Forelimb muscle (tissue), 1 donor: ENCODE measurements around the gene MCC. TPM values are rescaled to one million over a fixed set of nuclear protein-coding genes. Genes with fewer than 3 reads are reported as not detected.
A peak's percentile ranks its signal among the peaks of the same experiment; 100 is the strongest.

Experiments used
- DNase-seq: peaks from one replicate; pipeline ENCODE4 v3.0.0-alpha.2; 2013; ENCODE audit warnings: low read depth
- polyA plus RNA-seq: library from polyadenylated mRNA; unstranded; fragments of 120-200 nt; gene quantifications from one replicate; pipeline ENCODE4 v1.2.1, GENCODE V29; 2013; ENCODE audit not compliant: insufficient read length

MCC gene
- polyA plus RNA-seq, 1 donor = 15.1 TPM

DNA sequence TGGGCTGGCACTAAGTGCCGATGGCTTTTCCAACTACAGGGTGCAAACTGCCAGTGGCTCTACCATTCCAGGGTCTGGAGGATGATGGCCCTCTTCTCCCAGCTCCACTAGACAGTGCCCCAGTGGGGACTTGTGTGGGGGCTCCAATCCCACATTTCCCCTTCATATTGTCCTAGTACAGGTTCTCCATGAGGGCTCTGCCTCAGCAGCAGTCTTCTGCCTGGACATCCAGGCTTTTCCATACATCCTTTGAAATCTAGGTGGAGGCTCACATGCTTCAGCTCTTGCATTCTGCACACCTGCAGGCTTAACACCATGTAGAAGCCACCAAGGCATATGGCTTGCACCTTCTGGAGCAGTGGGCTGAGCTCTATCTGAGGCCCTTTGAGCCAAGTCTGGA is 123.8 kb downstream of the MCC start:
- DNase-seq = no peak

DNA sequence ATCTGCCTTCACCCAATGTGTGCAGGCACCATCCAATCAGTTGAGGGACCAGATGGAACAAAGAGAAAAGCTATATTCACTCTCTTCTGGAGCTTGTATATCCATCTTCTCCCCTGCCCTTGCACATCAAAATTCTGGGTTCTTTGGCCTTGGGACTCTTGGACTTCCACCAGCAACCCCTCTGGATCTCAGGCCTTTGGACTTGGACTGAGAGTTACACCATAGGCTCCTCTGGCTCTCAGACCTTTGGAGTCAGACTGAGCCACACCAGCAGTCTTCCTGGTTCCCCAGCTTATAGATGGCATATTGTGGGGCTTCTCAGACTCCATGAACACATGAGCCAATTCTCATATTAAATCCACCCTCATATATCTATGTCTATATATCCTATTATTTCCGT is 126.6 kb downstream of the MCC start:
- DNase-seq = no peak

DNA sequence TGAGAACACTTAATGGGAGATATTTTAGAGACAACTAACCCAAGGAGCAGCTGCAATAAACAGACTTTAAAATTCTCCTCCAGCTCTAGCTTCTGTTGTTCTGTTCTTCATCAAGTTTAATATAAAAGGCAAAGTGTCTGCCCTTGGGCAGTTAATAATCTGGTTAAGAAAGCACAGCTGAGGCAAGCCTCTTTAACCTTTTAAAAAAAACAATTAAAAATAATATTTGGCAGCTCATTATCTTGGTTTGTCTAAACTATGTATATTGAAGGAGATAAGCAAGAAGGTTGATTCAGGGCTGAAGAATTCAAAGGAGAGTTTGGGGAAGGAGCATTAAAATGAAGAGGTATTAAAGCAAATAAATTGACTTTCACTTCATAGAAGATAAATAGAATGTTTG is 128.8 kb downstream of the MCC start:
- no peak for DNase-seq

DNA sequence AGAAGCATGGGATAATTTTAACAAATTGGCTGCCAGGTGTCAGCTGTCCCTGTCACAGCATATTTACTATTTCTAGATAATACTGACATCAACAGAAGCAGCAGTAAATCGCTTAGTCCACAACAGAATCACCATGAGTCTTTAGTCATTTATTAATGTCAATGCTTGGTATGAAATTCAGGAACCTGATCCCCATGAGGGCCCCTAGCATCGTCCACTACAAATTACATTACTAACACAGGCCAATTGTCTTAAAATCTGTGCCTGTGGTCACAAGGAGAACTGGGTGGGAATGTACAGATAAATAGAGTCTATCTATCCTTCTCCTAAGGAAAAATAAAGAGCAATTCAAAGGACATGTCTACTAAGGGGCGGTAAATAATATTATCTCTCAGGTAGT is 129.6 kb downstream of the MCC start:
- no peak for DNase-seq

DNA sequence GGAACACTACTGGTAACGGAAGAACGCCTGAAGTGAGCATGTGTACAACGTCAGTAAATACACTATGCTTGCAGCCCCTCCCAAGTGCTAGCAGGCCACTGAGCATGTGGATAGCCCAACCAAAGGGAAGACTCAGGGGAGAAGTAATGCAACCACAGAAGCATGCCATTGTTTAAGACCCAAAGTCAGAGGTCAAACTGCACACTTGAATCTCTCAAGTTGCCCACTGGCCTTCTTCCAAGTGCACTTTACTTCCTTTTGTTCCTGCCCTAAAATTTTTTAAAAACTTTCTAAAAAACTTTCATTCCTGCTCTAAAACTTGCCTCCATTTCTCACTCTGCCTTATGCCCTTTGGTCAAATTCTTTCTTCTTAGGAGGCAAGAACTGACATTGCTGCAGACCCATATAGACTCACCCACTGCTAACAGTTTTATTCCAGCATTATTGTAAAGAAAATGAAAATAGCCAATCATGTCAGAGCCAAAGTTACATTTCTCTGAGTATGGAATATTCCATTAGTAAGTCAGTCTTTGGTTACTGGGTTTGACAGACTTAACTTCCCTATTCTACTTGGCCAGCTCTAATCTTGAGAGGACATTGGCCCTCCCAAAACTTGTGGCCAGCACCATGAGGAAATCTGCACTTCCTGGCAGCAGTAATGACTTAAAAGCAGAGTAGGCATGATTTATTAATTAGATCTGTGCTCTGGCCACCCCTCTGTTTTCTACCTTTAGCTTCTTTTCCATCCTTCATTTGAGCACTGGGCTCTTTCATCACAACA is 130.4 kb downstream of the MCC start:
- DNase-seq = no peak

DNA sequence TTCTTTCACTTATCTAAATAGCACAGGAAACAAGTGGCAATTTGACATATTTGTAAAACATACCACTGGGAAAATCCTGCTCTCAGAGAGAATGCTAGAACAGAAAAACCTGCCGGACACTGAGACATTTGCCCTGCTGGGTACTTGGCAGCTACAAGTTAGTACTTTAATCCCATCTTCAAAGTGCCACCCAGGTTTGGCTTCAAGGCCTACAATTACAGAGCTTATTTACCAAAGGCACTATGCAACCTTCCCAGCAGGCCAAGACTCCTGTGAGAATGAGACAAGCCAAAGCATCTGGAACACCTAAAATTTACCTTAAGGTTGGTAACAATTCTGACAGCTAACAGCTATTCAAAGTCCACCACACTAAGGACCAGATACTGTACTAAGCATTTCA is 131.8 kb downstream of the MCC start:
- no peak for DNase-seq

DNA sequence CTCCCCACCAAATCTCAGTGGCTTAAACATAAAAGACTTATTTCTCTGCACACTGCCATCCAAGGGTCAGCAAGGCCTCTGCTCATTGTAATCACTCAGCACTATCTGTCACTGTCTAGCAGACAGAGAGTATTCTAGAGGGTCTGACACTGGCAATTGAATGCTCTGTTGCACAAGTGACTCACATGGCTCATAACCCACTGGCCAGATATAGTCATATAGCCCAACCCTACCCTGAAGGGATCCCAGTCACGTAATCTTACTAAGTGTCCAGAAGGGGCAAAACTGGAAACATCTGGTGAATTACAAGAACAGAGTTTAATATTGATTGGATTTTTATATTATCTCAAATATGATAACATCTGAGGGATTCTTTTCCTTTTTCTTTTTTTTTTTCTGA is 134.2 kb downstream of the MCC start:
- no peak for DNase-seq

DNA sequence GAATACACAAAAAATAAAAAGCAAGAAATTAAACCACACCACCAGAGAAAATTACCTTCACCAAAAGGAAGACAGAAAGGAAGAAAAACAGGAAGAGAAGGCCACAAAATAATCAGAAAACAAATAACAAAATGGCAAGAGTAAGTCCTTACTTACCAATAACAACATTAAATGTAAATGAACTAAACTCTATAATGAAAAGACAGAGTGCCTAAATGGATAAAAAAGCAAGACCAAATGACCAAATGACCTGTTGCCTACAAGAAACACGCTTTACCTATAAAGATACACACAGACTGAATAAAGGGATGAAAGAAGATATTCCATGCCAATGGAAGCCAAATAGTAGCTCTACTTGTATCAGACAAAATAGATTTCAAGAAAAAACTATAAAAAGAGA is 140.7 kb downstream of the MCC start:
- DNase-seq = no peak

DNA sequence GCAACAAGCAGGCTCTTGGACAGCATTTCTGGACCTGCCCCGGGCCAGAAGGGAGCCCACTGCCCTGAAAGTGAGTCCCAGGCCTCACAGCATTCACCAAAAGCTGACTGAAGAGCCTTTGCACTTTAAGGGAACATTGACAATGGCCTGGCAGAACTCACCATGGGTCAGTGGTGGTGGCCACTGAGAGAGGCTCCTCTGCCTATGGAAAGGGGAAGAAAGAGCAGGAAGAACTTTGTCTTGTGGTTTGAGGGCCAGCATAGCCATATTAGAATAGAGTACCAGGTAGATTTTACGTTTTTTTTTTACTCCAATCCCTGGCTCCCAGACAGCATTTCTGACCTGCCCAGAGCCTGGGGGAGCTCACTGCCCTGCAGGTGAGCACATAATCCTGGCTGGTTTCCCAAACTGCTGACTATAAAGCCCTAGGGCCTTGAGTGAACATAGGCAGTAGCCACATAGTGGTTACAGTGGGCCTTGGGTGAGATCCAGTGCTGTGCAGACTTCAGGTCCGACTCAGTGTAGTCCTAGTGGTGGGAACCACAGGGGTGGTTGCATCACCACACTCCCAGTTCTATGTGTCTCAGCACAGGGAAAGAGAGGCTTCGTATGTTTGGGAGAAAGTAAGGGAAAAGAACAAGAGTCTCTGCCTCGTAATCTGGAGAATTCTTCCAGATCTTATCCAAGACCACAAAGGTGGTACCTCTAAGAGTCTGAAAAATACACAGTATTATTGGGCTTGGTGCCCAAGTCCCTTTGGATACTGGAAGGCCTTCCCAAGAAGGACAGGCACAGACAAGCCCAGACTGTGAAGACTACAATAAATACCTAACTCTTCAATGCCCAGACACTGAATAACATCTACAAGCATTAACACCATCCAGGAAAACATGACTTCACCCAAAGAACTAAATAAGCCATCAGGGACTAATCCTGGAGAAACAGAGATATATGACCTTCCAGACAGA is 143.0 kb downstream of the MCC start:
- DNase-seq = no peak

DNA sequence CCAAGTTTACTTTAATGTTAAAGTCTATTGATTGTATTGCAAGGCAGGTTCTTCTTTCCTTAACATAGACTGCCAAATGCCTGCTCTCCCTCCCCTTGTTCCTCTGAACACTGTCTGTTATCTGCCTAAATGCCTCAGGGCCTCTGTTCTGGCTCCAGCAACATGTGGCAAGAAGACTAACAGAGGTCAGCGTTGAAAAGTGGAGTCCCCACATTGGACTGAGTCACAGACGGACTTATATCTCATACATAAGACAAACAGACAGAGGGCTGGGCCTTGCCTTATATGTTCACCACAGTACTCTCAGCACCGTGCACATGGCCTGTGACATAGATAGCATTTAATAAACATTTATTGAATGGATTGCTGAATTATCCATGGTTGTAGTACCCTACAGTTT is 144.9 kb downstream of the MCC start:
- no peak for DNase-seq

DNA sequence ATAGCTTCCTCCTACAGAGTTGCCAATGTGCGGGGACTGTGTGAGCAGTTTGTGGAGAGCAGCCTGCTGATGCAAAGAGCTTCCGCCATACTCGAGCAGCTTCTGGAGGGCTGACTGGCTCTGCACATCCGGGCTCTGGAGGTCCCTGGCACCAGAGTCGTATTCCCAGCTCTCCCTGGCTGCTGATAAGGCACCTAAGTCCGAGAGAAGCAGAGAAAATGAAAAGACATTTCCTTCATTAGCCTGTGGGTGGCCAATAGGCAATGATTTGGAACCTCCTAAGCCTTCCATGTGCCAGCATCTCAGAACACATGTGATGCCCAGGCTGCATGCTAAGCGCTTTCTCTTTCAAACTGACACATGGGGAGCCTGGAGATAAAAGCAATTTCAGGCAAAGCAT is 147.7 kb downstream of the MCC start:
- no peak for DNase-seq

DNA sequence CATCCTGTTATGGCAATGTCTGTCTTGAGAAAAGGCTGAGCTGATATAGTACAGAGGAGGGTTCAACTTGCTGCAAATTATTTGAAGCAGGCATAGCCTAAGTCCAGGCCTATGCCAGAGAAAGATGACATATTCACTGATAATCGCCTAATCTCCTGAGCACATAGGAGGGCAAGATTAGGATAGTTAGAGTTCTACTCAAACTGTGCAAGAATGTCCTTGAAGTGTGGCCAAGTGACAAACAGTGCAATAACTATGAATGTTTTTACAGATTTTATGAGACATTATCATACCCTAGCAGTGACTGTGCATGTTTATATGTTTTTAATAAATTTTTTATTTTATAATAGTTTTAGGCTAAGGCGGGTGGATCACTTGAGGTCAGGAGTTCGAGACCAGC is 149.6 kb downstream of the MCC start:
- no peak for DNase-seq

DNA sequence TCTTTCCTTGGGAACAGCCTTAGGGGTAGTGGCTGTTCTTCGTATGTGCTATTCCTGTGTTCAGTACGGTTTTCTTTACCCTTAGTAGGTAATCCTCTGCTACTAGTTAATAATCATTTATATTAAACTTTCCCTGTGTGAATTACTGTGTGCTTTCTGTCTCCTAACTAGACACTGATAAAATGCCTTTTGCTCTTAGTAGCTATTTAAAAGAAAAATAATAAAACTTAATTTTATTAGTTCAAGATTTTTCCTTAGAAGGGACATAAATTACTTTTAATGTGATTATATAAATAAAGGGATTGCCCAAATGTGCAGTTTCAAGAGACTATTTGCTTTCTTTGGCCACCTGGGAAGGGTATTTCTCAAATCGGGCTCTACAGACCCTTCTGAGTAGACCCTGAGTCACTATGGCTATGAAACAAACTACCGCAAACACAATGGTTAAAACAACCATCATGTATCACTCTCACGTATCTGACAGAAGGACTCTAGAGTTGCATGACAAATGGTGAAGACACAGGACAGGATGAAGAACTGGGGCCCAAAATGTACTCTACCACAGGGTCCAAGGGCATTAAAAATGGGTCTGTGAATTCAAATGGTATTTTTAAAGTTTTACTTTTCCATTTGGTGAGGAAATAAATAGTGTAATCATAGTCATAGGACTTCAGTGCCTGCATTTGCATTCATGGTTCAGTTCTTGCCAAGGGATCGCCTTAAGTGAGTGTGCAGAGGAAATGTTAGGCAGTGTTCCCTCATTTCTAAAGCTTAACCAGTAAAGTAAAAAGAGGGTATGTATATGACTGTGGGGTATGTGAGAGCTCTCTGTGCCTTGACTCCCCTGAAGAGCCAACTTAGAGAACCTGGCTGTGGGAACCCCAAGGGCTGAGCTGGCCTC is 150.5 kb downstream of the MCC start:
- DNase-seq = no peak

DNA sequence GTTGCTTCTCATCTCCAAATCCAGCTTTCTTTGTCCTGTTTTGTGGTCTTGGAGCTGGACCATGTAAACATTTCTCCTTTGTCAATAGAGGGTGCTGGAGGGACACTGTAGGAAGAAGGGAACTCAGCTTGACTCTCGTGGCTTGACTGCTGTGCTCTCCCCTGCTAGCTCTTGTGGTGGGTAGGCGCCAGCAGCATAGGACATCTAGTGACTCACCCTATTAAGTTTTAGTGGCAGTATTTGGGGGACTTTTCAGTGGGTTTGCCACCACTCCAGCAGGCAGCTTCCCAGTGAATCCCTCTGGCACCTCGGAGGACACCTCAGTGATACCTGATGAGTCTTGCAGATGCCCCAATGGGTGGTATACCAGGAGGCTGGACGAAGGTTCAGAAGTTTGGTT is 151.3 kb downstream of the MCC start:
- no peak for DNase-seq

DNA sequence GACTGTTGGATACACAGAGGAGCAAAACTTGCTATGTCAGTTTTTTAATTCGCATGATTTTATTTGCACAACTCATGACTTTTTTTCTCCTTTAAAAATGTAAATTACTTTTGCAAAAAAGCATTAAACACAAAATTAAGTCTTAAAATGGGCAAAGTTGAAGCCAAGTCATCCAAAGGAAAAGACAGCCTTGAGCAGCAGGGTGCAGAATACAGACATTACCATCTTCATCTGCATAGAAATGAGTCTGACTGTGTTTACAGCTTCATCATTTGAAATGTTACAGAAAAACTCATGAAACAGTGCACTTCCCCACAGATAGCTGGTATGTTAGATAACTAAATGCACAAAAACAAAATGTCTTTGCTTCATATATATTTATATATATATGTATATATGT is 154.8 kb downstream of the MCC start:
- no peak for DNase-seq

DNA sequence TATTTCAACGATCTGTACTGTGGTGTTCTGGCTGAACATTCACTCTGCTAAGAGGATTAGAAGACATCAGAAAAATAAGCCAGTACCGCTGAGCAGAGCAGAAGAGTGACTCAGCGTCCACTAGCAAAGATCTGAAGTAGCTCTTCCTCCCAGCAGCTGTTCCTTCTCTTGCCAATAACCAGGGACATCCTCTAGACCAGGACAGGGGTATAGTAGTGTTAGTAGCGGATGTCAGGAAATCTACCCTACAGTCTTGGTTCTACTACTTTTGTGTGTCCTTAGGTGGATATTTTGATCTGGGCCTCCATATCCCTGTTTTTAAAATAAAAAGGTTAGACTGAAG is 157.1 kb downstream of the MCC start:
- no peak for DNase-seq

DNA sequence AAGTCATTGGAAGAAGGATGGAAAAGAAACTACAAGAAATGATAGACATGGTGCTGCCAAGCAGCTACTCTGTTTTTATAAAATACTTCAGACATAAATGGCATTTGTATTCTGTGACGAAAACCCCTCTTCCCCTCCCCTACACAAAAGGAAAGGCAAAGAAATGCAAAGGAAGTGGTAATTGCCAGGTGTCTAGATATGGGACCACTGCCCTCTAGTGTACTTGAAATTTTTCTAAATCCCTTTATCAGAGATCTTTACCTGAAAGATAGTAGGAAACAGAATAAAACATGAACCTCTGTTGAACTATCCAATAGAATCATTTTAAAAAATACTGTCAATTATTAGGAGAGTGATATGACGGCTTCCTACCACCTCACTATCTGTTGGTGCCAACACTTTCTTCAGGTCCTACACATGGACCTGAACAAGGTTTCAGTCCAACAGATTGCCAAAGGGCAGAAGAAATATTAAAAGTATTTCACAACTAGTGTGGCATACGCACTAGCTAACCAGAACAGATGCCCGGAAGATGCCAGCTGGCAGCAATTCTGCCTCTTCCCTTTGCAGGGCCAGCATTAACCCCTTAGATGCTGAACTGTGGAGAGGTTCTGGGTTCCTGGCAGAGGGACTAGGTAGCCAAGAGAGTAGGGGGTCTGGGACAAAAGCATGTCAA is 157.6 kb downstream of the MCC start:
- DNase-seq = peak; percentile 43

DNA sequence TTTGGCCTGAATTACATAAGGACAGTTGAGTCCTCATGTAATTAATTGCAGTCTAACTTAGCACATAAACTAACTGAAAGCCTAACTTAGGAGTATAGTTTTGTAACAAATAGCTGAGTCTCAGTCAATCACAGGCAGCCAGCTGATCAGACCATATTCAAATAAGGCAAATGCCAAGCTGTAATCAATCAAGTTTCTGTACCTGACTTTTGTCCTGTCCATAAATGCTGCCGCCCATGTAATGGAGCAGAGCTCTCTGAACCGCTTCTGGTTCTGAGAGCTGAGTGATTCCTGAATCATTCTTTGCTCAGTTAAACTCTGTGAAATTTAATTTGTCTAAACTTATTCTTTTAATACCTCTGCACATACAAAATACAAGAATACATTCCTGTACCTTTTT is 158.3 kb downstream of the MCC start:
- DNase-seq = no peak

DNA sequence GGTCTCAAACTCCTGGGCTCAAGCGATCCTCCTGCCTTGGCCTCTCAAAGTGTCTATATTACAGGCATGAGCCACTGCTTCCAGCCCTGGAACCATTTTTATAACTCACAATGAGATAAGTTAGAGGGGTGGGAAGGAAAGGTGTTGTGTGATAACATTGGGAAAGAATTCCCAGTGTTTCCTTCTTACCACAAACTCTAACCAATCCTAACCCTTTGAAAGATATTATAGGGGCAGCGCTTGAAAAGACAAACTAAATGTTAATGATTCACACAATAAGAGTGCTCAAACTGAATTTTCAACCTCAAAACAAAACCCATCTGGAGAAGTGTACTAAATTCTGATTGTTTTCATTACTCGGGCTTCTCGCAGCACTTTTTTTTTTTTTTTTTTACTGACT is 163.2 kb downstream of the MCC start:
- no peak for DNase-seq

DNA sequence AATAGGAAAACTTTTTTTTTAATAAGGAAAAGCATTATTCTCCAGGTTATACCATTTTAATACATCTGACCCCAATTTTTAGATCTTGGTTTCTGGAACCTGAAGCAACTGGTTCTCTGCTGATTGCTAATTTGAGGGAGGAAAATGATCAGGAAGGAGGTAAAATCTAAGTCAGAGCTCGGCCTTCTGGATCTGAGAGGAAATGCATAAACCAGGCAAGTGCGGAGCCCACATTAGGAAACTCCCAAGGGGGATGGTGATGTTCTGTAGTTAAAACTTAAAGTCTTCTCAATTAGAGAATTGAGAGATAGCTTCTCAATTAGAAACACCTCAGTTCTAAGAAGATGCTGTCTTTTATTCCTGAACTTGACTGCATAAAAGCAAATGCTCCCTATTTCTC is 167.0 kb downstream of the MCC start:
- DNase-seq = no peak

DNA sequence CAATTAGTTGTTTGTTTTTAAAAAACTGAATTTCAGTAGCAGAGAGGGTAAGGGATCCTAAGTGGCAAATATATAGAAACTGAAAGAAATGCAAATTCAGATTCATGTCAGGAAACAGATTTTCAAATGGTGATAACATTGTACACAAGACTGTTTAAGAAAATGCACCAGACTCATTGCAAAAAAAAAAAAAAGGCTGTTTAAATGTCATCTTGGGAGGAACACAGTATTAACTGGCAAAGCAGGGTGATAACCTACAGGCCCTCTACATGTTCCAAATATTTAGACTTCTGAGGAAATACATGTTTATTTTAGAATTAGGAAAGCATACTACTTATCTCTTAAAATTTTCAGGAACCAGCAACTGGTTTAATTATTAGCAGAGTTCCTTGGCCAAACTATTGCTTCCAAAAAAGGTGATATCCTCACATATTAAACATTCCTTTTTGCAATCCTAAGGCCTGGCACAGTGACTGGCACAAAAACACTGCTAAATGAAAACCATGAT is 167.9 kb downstream of the MCC start:
- no peak for DNase-seq
